Sigmoid colon (tissue), 7 donors: ENCODE results near the gene TSNAXIP1. TPM values are rescaled to one million over a fixed set of nuclear protein-coding genes. Genes with fewer than 3 reads are reported as not detected.

ENCODE experiments used
- DNase-seq: peaks from one replicate; pipeline ENCODE4 v3.0.0-alpha.2; 2019
- H3K27ac ChIP-seq, 4 donors: fragments of 200-600 bp; sonication (generic); one replicate each; pipeline ENCODE4 v1.5.1; 2016 to 2019; ENCODE audit warnings: mild to moderate bottlenecking in 1 of 4
- H3K27me3 ChIP-seq, 3 donors: fragments of 200-600 bp; sonication (generic); one replicate each; pipeline ENCODE4 v1.5.1; 2019; ENCODE audit warnings: mild to moderate bottlenecking in 1 of 3
- H3K36me3 ChIP-seq, 4 donors: fragments of 200-600 bp; sonication (generic); one replicate each; pipeline ENCODE4 v1.5.1; 2016 to 2019
- H3K4me1 ChIP-seq, 4 donors: fragments of 200-600 bp; sonication (generic); one replicate each; pipeline ENCODE4 v1.5.1; 2017 to 2019
- H3K4me3 ChIP-seq, 4 donors: fragments of 200-600 bp; sonication (generic); one replicate each; pipeline ENCODE4 v1.5.1; 2017 to 2019; ENCODE audit warnings: mild to moderate bottlenecking in 2 of 4, moderate library complexity in 1 of 4
- H3K9me3 ChIP-seq, 4 donors: fragments of 200-600 bp in 3 of 4; sonication (generic) in 3 of 4; one replicate each; pipeline versions ENCODE4 v1.5.1 to v1.6.1; 2013 to 2019
- EP300 ChIP-seq, 4 donors: sonication (generic); formaldehyde crosslinking; IDR thresholded peaks; one replicate each; pipeline ENCODE4 v1.6.1; 2017; ENCODE audit warnings: antibody characterized with exemption in 4 of 4
- POLR2A ChIP-seq, 2 donors: fragments of 450-650 bp; IDR thresholded peaks; one replicate each; pipeline ENCODE4 v1.6.1; 2016; ENCODE audit warnings: antibody characterized with exemption in 2 of 2, mild to moderate bottlenecking in 2 of 2, moderate library complexity in 2 of 2
- POLR2AphosphoS5 ChIP-seq, 4 donors: sonication (generic); formaldehyde crosslinking; IDR thresholded peaks; one replicate each; pipeline ENCODE4 v1.6.1; 2017; ENCODE audit warnings: antibody characterized with exemption in 4 of 4
- WGBS, 2 donors: extraction: QIAGEN DNeasy Blood & Tissue Kit; methylation state at CpG; one replicate each; pipeline ENCODE4 v1.1.7; 2013; 5-methylcytosine and 5-hydroxymethylcytosine counted together
- intact Hi-C: fragments of 100-400 bp; cut with DNase I; formaldehyde crosslinking; loops from one replicate; pipeline ENCODE4 v1.15.1; 2023
- polyA plus RNA-seq, 3 donors: library from polyadenylated mRNA; stranded (reverse); fragments of 200-250 nt; gene quantifications; one replicate each; pipeline ENCODE4 v1.2.3, GENCODE V29; 2013
- total RNA-seq, 4 donors: library from RNA; depleted of rRNA; stranded (reverse); fragments of >200 nt; gene quantifications; one replicate each; pipeline ENCODE4 v1.1.0, GENCODE V29; 2016
- TF ChIP-seq, protein P1 (sequence below), 4 experiments: fragments of 450-650 bp in 3 of 4; fragments of 200-600 bp in 1 of 4; IDR thresholded peaks; one replicate each; pipeline ENCODE4 v1.5.1; 2016 to 2019; ENCODE audit warnings: antibody characterized with exemption in 4 of 4, mild to moderate bottlenecking in 3 of 4, moderate library complexity in 2 of 4
- donor health status: healthy with polysubstance abuse.
- donor health status: Bipolar disorder and iron deficiency.
- donor health status: healthy.

TSNAXIP1 gene
- total and polyA plus RNA-seq, 7 donors, result 0.60 to 2.9 (median 1.4) TPM; not detected in 1

DNA sequence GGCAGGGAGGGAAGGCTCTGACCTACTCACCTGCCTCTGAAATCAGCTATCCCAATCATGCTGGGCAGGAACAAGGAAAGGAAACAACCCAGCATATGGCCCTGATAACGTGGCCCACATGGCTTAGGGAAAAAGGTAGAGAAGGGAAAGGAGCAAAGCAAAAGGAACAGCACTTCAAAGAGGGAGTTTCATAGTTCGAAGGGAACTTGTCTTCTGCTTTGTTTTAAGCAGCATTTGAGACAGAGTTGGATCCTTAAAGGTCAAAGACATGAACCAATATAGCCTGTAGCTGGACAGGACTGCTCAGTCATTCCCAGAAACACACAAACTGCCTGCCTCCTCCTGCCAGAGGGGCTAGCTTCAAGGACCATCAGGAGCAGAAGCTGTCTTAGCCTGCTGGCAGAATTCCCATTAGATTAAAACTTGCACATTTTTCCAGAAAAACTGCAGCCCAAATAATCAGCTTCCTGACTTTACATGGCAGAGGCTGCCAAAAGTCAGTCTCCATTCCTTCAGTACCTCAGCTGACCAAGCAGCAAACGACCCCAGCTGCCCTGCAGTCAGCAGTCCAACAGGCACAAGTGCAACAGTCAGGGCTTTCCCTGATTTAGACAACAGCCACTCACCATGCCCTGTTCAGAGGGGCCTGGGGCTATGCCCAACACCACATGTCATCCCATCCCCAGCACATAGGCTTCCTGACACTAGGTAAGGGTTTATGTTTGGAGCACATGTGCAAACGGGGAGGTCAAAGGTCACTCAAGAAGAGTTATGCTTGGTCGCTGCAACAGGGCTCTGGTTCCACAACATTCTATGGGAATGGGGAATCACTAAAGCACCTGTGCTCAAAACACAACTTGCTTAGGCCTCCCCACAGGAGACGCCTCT lies 32.9 kb upstream of the TSNAXIP1 start:
- no peaks in the 10 kb centered on the region for H3K27me3 ChIP-seq
- no peaks in the 10 kb centered on the region for H3K9me3 ChIP-seq
- TF ChIP-seq EP300 (IDR thresholded peaks at IDR 0.05), result no peak
- no peak for TF ChIP-seq POLR2AphosphoS5 (IDR thresholded peaks at IDR 0.05)
- TF ChIP-seq, protein P1, sequence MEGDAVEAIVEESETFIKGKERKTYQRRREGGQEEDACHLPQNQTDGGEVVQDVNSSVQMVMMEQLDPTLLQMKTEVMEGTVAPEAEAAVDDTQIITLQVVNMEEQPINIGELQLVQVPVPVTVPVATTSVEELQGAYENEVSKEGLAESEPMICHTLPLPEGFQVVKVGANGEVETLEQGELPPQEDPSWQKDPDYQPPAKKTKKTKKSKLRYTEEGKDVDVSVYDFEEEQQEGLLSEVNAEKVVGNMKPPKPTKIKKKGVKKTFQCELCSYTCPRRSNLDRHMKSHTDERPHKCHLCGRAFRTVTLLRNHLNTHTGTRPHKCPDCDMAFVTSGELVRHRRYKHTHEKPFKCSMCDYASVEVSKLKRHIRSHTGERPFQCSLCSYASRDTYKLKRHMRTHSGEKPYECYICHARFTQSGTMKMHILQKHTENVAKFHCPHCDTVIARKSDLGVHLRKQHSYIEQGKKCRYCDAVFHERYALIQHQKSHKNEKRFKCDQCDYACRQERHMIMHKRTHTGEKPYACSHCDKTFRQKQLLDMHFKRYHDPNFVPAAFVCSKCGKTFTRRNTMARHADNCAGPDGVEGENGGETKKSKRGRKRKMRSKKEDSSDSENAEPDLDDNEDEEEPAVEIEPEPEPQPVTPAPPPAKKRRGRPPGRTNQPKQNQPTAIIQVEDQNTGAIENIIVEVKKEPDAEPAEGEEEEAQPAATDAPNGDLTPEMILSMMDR (IDR thresholded peaks at IDR 0.05), result no peak
- TF ChIP-seq POLR2A (IDR thresholded peaks at IDR 0.05), result no peak
- DNase-seq, result no peak
- peaks cover 0 to 16% (median 1%) of the 10 kb centered on the region in 4 donors for H3K36me3 ChIP-seq
- peaks cover 0 to 20% (median 20%) of the 10 kb centered on the region in 4 donors for H3K4me1 ChIP-seq
- intact Hi-C loops, result no loop called here
- peak overlapping the region; percentile 15 to 46 (median 42) for H3K27ac ChIP-seq
- 60 to 64% methylated on average over 6 of the region's 6 CpGs for WGBS, 2 donors
- no peak overlapping the region for H3K4me3 ChIP-seq

DNA sequence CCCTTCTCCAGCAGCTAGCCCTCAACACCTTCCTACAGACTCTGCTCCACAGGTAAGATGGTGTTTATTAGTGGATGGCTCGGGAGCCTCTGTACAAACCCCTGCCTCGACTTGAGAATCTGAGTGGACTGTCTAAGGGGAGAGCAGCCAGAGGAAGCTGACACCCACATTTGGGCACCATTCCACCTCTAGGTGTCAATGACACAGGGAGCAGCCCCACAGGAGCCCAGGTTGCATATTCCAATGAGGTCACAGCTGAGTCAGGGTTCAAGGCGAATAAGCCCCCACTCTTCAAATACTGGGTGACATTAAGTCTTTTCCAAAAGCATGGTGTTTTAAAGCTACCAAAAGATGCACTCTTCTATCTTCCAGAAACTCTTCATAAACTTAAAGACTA lies 32.2 kb upstream of the TSNAXIP1 start:
- Histone ChIP-seq H3K36me3 (peaks cover 0 to 15% (median 1%) of the 10 kb centered on the region in 4 donors), H3K4me3 (no peak overlapping the region), H3K9me3 (no peaks in the 10 kb centered on the region), H3K27ac (peak overlapping the region in 2 of 4 donors; percentile 40 to 46), H3K4me1 (peaks cover 0 to 20% (median 20%) of the 10 kb centered on the region in 4 donors), H3K27me3 (no peaks in the 10 kb centered on the region)
- no peak for DNase-seq
- TF ChIP-seq POLR2AphosphoS5 (IDR thresholded peaks at IDR 0.05) (no peak), POLR2A (IDR thresholded peaks at IDR 0.05) (no peak), EP300 (IDR thresholded peaks at IDR 0.05) (no peak)
- TF ChIP-seq, protein P1 (IDR thresholded peaks at IDR 0.05), result no peak
- WGBS, 2 donors, result 94 to 96% methylated on average over 3 of the region's 3 CpGs
- intact Hi-C loops, result no loop called here

DNA sequence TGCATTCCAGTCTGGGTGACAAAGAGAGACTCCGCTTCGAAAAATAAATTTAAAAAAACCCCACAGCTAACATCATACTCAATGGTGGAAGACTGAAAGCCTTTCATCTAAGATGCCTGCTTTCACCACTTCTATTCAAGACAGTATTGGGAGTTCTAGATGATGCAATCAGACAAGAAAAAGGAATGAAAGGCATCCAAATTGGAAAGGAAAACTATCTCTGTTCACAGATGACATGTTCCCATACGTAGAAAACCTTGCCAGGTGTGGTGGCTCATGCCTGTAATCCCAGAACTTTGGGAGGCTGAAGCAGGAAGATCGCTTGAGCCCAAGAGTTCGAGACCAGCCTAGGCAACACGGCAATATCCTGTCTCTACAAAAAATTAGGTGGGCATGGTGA lies 31.4 kb upstream of the TSNAXIP1 start:
- Histone ChIP-seq H3K36me3 (peaks cover 0 to 7% (median 1%) of the 10 kb centered on the region in 4 donors), H3K4me1 (peaks cover 0 to 20% (median 20%) of the 10 kb centered on the region in 4 donors), H3K27ac (no peak overlapping the region), H3K4me3 (no peak overlapping the region), H3K9me3 (no peaks in the 10 kb centered on the region), H3K27me3 (no peaks in the 10 kb centered on the region)
- TF ChIP-seq POLR2AphosphoS5 (IDR thresholded peaks at IDR 0.05), result no peak
- TF ChIP-seq, protein P1 (IDR thresholded peaks at IDR 0.05), result no peak
- no peak for TF ChIP-seq POLR2A (IDR thresholded peaks at IDR 0.05)
- no peak for TF ChIP-seq EP300 (IDR thresholded peaks at IDR 0.05)
- intact Hi-C loops, result no loop called here
- DNase-seq, result no peak
- 97% methylated on average over 6 of the region's 6 CpGs for WGBS, 2 donors

DNA sequence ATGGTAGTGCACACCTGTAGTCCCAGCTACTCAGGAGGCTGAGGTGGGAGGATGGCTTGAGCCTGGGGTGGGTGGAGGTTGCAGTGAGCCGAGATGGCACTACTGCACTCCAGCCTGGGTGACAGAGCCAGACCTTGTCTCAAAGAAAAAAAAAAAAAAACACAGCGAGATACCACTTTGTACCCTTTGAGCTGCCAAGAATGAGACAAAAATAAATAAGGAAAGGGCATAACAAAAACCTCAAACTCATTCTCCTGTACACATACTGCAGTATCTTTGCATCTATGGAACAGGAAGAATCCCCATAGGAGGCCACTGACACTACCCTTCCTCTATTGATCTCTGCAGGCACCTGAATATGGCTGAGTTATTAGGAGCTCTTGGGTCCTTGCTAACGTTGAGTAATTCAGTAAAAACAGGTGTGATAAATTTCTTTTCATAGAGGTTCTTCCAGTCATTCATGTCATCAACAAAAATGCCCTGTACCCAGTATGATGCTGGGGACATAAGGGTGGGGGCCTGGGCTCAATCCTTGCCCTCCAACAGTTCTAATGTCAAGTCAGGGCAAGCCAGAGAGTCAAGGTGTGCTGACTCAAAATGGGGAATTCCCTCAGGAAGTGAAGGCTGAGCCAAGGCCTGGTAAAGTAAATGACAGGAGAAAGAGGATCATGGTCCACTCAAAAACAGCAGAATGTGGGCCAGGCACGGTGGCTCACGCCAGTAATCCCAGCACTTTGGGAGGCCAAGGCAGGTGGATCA lies 27.3 kb upstream of the TSNAXIP1 start:
- 66 to 79% methylated on average over 5 of the region's 5 CpGs for WGBS, 2 donors
- no peak for DNase-seq

More for the DNA sequence above, 27.3 kb upstream of the TSNAXIP1 start:
- Histone ChIP-seq H3K4me3 (no peak overlapping the region), H3K9me3 (no peaks in the 10 kb centered on the region), H3K36me3 (no peaks in the 10 kb centered on the region), H3K4me1 (peaks cover 0 to under 1% (median under 1%) of the 10 kb centered on the region in 4 donors), H3K27me3 (no peaks in the 10 kb centered on the region), H3K27ac (no peak overlapping the region)
- TF ChIP-seq POLR2AphosphoS5 (IDR thresholded peaks at IDR 0.05) (no peak), EP300 (IDR thresholded peaks at IDR 0.05) (no peak), POLR2A (IDR thresholded peaks at IDR 0.05) (no peak)
- TF ChIP-seq, protein P1 (IDR thresholded peaks at IDR 0.05), result no peak
- intact Hi-C loops, result loop anchor here (10.0 kb wide), 1 partner anchor 165 kb away; no protein-coding TSS in a partner anchor
